Measurements from ENCODE around the gene PLCL1.
A peak's percentile ranks its signal among the peaks of the same experiment; 100 is the strongest.

The PLCL1 gene

GRCh38 chr2:197800091-197800490, 4.3 kb upstream of the PLCL1 start:
- Histone ChIP-seq H3K27me3 (ENCODE audit: insufficient read depth, poor library complexity, severe bottlenecking) (no peaks in the 10 kb centered on the region), H3K4me3 (replicated peaks; ENCODE audit: insufficient read depth, low read length) (no peak overlapping the region), H3K27ac (replicated peaks) (no peak overlapping the region)
- no peak for DNase-seq (ENCODE audit: low read depth in 1 of 2, low spot score in 1 of 2)
- TF ChIP-seq GABPA (IDR thresholded peaks at IDR 0.05; ENCODE audit: low read depth) (no peak), POLR2AphosphoS5 (IDR thresholded peaks at IDR 0.05; ENCODE audit: low read depth) (no peak)

- Histone ChIP-seq H3K4me3 (replicated peaks; ENCODE audit: insufficient read depth, low read length) (no peak overlapping the region), H3K27me3 (ENCODE audit: insufficient read depth, poor library complexity, severe bottlenecking) (peaks cover 5% of the 10 kb centered on the region), H3K27ac (replicated peaks) (no peak overlapping the region)
- TF ChIP-seq CTCF (IDR thresholded peaks at IDR 0.05; ENCODE audit: insufficient read depth, low read length) (no peak), SPI1 (IDR thresholded peaks at IDR 0.05; ENCODE audit: borderline replicate concordance, low read depth) (no peak), REST (IDR thresholded peaks at IDR 0.05; ENCODE audit: insufficient replicate concordance, low read depth) (no peak), POLR2AphosphoS5 (IDR thresholded peaks at IDR 0.05; ENCODE audit: low read depth) (no peak), GABPA (IDR thresholded peaks at IDR 0.05; ENCODE audit: low read depth) (no peak)
- DNase-seq (ENCODE audit: low read depth in 1 of 2, low spot score in 1 of 2): no peak
Measured at GRCh38 chr2:197801033-197801432, 3.4 kb upstream of the PLCL1 start.

- Histone ChIP-seq H3K4me3 (replicated peaks; ENCODE audit: insufficient read depth, low read length) (no peak overlapping the region), H3K27me3 (ENCODE audit: insufficient read depth, poor library complexity, severe bottlenecking) (peaks cover 5% of the 10 kb centered on the region), H3K27ac (replicated peaks) (no peak overlapping the region)
- TF ChIP-seq GABPA (IDR thresholded peaks at IDR 0.05; ENCODE audit: low read depth) (no peak), CTCF (IDR thresholded peaks at IDR 0.05; ENCODE audit: insufficient read depth, low read length) (peak; percentile 86), POLR2AphosphoS5 (IDR thresholded peaks at IDR 0.05; ENCODE audit: low read depth) (no peak), SPI1 (IDR thresholded peaks at IDR 0.05; ENCODE audit: borderline replicate concordance, low read depth) (no peak)
- DNase-seq (ENCODE audit: low read depth in 1 of 2, low spot score in 1 of 2): peak in 1 of 2 experiments; percentile 35
Measured at GRCh38 chr2:197803033-197803444, 1.4 kb upstream of the PLCL1 start.

GRCh38 chr2:197804758-197805714, 643 bp downstream of the PLCL1 start:
- TF ChIP-seq GABPA (IDR thresholded peaks at IDR 0.05; ENCODE audit: low read depth) (no peak), POLR2AphosphoS5 (IDR thresholded peaks at IDR 0.05; ENCODE audit: low read depth) (no peak), SPI1 (IDR thresholded peaks at IDR 0.05; ENCODE audit: borderline replicate concordance, low read depth) (no peak), CTCF (IDR thresholded peaks at IDR 0.05; ENCODE audit: insufficient read depth, low read length) (no peak)
- no peak overlapping the region for H3K27ac ChIP-seq (replicated peaks)
- no peak for DNase-seq (ENCODE audit: low read depth in 1 of 2, low spot score in 1 of 2)

More at GRCh38 chr2:197804758-197805714, 643 bp downstream of the PLCL1 start:
- Histone ChIP-seq H3K27me3 (ENCODE audit: insufficient read depth, poor library complexity, severe bottlenecking) (peaks cover 5% of the 10 kb centered on the region), H3K4me3 (replicated peaks; ENCODE audit: insufficient read depth, low read length) (peak overlapping the region; percentile 73)

Data from HL-60 (cell line).